Breast epithelium (tissue), 3 donors: Measurements from ENCODE around the gene HOXB5.
A peak's percentile ranks its signal among the peaks of the same experiment; 100 is the strongest.

Experiments used
- CTCF ChIP-seq, 3 donors: fragments of 450-650 bp; IDR thresholded peaks; one replicate each; pipeline ENCODE4 v1.5.1; 2016 to 2017; ENCODE audit warnings: antibody characterized with exemption in 3 of 3, mild to moderate bottlenecking in 3 of 3, moderate library complexity in 3 of 3
- POLR2A ChIP-seq: fragments of 450-650 bp; IDR thresholded peaks from one replicate; pipeline ENCODE4 v1.6.1; 2016; ENCODE audit warnings: antibody characterized with exemption, mild to moderate bottlenecking, moderate library complexity

- TF ChIP-seq CTCF (IDR thresholded peaks at IDR 0.05) (peak in 1 of 3 donors; percentile 34), POLR2A (no peak)
Measured at GRCh38 chr17:48612854-48613691, 19.5 kb upstream of the HOXB5 start.
